ENCODE data around the gene ACTR2. TPM values are rescaled to one million over a fixed set of nuclear protein-coding genes. Genes with fewer than 3 reads are reported as not detected.

The ACTR2 gene
- total and polyA plus RNA-seq, 2 experiments from 2014 or later, result 75.6 to 89.4 TPM

GRCh38 chr2:65299246-65299645 lies 71.6 kb downstream of the ACTR2 start:
- H3K27me3 ChIP-seq, result no peaks in the 10 kb centered on the region
- H3K4me1 ChIP-seq (ENCODE audit: insufficient read depth), result peaks cover 25% of the 10 kb centered on the region
- 90% methylated on average over 7 of the region's 7 CpGs for WGBS (ENCODE audit: low lambda C conversion rate, missing lambda C conversion rate)
- H3K36me3 ChIP-seq (replicated peaks; ENCODE audit: insufficient read depth, low read depth), result no peaks in the 10 kb centered on the region
- no peak overlapping the region for H3K27ac ChIP-seq
- no peaks in the 10 kb centered on the region for H3K9me3 ChIP-seq (ENCODE audit: low read depth)
- no peak overlapping the region for H3K4me3 ChIP-seq
- no peak for DNase-seq (ENCODE audit: low spot score)
- no peak overlapping the region for H3K4me2 ChIP-seq
- H4K20me1 ChIP-seq (ENCODE audit: insufficient read depth, poor library complexity, severe bottlenecking), result no peaks in the 10 kb centered on the region
- no peak for TF ChIP-seq EZH2phosphoT487 (IDR thresholded peaks at IDR 0.05; ENCODE audit: low read depth, severe bottlenecking, unreplicated experiment)
- no peak for TF ChIP-seq EZH2 (IDR thresholded peaks at IDR 0.05; ENCODE audit: borderline replicate concordance)
- no peak for TF ChIP-seq CTCF (IDR thresholded peaks at IDR 0.05; ENCODE audit: poor library complexity)
- H3K79me2 ChIP-seq, result no peaks in the 10 kb centered on the region
- H3K9me2 ChIP-seq (replicated peaks; ENCODE audit: insufficient read depth), result no peaks in the 10 kb centered on the region
- H2AFZ ChIP-seq, result no peak overlapping the region

GRCh38 chr2:65300134-65300760 lies 72.6 kb downstream of the ACTR2 start:
- no peaks in the 10 kb centered on the region for H4K20me1 ChIP-seq (ENCODE audit: insufficient read depth, poor library complexity, severe bottlenecking)
- no peak for DNase-seq (ENCODE audit: low spot score)
- no peaks in the 10 kb centered on the region for H3K9me3 ChIP-seq (ENCODE audit: low read depth)
- WGBS (ENCODE audit: low lambda C conversion rate, missing lambda C conversion rate), result 83% methylated on average over 16 of the region's 16 CpGs
- H3K79me2 ChIP-seq, result no peaks in the 10 kb centered on the region
- peaks cover 22% of the 10 kb centered on the region for H3K4me1 ChIP-seq (ENCODE audit: insufficient read depth)
- TF ChIP-seq EZH2 (IDR thresholded peaks at IDR 0.05; ENCODE audit: borderline replicate concordance) (no peak), CTCF (IDR thresholded peaks at IDR 0.05; ENCODE audit: poor library complexity) (no peak), EZH2phosphoT487 (IDR thresholded peaks at IDR 0.05; ENCODE audit: low read depth, severe bottlenecking, unreplicated experiment) (no peak)
- peak overlapping the region; percentile 48 for H3K4me2 ChIP-seq
- no peaks in the 10 kb centered on the region for H3K27me3 ChIP-seq
- no peak overlapping the region for H2AFZ ChIP-seq
- no peaks in the 10 kb centered on the region for H3K36me3 ChIP-seq (replicated peaks; ENCODE audit: insufficient read depth, low read depth)
- H3K4me3 ChIP-seq, result no peak overlapping the region
- H3K27ac ChIP-seq, result peak overlapping the region; percentile 68
- no peaks in the 10 kb centered on the region for H3K9me2 ChIP-seq (replicated peaks; ENCODE audit: insufficient read depth)

GRCh38 chr2:65300761-65301711 lies 73.4 kb downstream of the ACTR2 start:
- Histone ChIP-seq H3K9me3 (ENCODE audit: low read depth) (no peaks in the 10 kb centered on the region), H3K4me1 (ENCODE audit: insufficient read depth) (peaks cover 22% of the 10 kb centered on the region), H3K27me3 (no peaks in the 10 kb centered on the region), H2AFZ (no peak overlapping the region), H3K9me2 (replicated peaks; ENCODE audit: insufficient read depth) (no peaks in the 10 kb centered on the region), H3K27ac (peak overlapping the region; percentile 68), H3K79me2 (no peaks in the 10 kb centered on the region), H4K20me1 (ENCODE audit: insufficient read depth, poor library complexity, severe bottlenecking) (no peaks in the 10 kb centered on the region), H3K36me3 (replicated peaks; ENCODE audit: insufficient read depth, low read depth) (no peaks in the 10 kb centered on the region), H3K4me3 (no peak overlapping the region), H3K4me2 (peak overlapping the region; percentile 48)
- peak; percentile 64 for DNase-seq (ENCODE audit: low spot score)
- WGBS (ENCODE audit: low lambda C conversion rate, missing lambda C conversion rate), result 26% methylated on average over 20 of the region's 20 CpGs
- TF ChIP-seq EZH2phosphoT487 (IDR thresholded peaks at IDR 0.05; ENCODE audit: low read depth, severe bottlenecking, unreplicated experiment) (no peak), EZH2 (IDR thresholded peaks at IDR 0.05; ENCODE audit: borderline replicate concordance) (no peak), CTCF (IDR thresholded peaks at IDR 0.05; ENCODE audit: poor library complexity) (no peak)
